ENCODE data around the gene KCNAB1.
A peak's percentile ranks its signal among the peaks of the same experiment; 100 is the strongest.
"Not testable (repeated sequence)": the region's sequence is repeated elsewhere in the genome, so short reads cannot be mapped to it uniquely, and the experiment has no call there.

KCNAB1 gene

DNA sequence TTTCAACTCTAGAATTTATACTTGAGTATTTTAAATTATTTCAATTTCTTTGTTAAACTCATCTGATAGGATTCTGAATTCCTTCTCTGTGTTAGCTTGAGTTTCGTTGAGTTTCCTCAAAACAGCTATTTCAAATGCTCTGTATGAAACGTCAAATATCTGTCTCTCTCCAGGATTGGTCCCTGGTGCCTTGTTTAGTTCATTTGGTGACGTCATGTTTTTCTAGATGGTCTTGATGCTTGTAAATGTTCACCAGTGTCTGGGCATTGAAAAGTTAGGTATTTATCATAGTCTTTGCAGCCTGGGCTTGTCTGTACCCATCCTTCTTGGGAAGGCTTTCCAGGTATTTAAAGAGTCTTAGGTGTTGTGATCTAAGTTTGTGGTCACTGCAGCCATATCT lies 151.1 kb downstream of the KCNAB1 start:
- DNase-seq (ENCODE audit: low spot score), result no peak

- DNase-seq (ENCODE audit: low spot score), result no peak
Measured at GRCh38 chr3:156271995-156272719, 151.8 kb downstream of the KCNAB1 start.

- DNase-seq (ENCODE audit: low spot score), result peak; percentile 64
Measured at GRCh38 chr3:156273111-156273694, 152.8 kb downstream of the KCNAB1 start.

GRCh38 chr3:156274791-156275190 lies 154.4 kb downstream of the KCNAB1 start:
- DNase-seq (ENCODE audit: low spot score), result no peak

DNA sequence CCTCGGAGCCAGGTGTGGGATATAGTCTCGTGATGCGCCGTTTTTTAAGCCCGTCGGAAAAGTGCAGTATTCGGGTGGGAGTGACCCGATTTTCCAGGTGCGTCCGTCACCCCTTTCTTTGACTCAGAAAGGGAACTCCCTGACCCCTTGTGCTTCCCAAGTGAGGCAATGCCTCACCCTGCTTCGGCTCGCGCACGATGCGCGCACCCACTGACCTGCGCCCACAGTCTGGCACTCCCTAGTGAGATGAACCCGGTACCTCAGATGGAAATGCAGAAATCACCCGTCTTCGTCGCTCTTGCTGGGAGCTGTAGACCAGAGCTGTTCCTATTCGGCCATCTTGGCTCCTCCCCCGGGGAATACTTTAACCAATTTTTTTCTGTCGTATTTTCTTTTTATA lies 164.3 kb downstream of the KCNAB1 start:
- not testable (repeated sequence) for DNase-seq (ENCODE audit: low spot score)

GRCh38 chr3:156285626-156286025 lies 165.2 kb downstream of the KCNAB1 start:
- DNase-seq (ENCODE audit: low spot score), result no peak

DNA sequence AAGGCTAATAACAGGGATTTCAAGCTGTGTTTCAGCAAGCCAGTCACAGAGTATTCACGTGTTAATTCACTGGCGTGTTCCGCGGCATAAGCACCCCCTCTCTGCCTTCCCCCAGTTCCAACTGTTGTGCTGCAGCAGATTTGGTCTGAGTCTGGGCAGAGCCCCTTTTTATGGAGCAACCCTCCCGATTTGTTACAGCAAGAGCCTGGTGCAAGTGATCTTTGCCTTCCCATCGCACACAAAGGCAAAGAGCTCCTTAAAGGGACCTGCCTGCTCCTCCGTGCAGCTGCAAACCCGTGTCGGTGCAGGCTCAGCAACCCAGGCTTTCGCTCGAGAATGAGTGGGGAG lies 170.5 kb downstream of the KCNAB1 start:
- DNase-seq (ENCODE audit: low spot score), result peak; percentile 79

- DNase-seq (ENCODE audit: low spot score), result peak; percentile 79
Measured at GRCh38 chr3:156291272-156292123, 171.1 kb downstream of the KCNAB1 start.

GRCh38 chr3:156293566-156293965 lies 173.2 kb downstream of the KCNAB1 start:
- DNase-seq (ENCODE audit: low spot score), result peak; percentile 58

GRCh38 chr3:156297582-156297981 lies 177.2 kb downstream of the KCNAB1 start:
- no peak for DNase-seq (ENCODE audit: low spot score)

GRCh38 chr3:156298014-156298413 lies 177.6 kb downstream of the KCNAB1 start:
- no peak for DNase-seq (ENCODE audit: low spot score)

DNA sequence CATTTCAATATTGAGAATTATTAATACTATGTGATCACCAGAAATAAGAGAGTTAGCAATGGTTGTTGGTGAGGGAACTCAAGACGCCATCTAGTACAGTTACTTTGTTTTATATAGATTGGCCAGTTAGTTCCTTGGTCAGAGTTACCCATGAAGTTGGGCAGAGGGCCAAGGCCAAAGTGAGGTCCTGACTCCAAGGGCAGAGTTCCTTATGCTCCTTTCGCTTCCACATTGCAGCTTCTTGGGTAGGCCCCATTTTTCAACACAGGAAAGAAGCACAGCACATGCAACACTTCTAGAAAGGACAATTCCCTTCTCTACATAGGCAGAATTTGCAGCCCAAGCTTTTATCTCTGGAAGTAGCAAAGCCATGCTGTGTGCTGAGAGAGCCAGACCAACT lies 178.6 kb downstream of the KCNAB1 start:
- DNase-seq (ENCODE audit: low spot score), result no peak

- DNase-seq (ENCODE audit: low spot score), result no peak
Measured at GRCh38 chr3:156299569-156299968, 179.2 kb downstream of the KCNAB1 start.

DNA sequence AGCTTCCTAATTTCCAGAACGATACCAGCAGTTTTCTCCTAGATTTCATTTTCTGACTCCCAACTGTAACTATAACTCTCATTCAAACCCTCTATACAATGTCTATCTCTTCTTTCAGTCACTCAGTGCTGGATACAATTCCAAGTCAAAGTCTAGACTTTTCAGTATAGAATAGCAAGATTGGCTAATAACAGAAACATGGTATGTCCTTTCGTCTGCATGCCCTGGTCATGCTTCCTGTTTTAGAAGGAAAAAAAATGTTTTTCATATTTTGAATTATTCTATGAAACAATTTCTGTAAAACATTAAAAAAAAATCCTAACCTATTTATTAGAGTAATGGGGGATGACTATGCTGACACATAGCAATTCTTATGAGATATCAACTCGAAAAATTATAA lies 180.0 kb downstream of the KCNAB1 start:
- no peak for DNase-seq (ENCODE audit: low spot score)

- DNase-seq (ENCODE audit: low spot score), result no peak
Measured at GRCh38 chr3:156300929-156301840, 180.8 kb downstream of the KCNAB1 start.

- DNase-seq (ENCODE audit: low spot score), result no peak
Measured at GRCh38 chr3:156303001-156303707, 182.8 kb downstream of the KCNAB1 start.

DNA sequence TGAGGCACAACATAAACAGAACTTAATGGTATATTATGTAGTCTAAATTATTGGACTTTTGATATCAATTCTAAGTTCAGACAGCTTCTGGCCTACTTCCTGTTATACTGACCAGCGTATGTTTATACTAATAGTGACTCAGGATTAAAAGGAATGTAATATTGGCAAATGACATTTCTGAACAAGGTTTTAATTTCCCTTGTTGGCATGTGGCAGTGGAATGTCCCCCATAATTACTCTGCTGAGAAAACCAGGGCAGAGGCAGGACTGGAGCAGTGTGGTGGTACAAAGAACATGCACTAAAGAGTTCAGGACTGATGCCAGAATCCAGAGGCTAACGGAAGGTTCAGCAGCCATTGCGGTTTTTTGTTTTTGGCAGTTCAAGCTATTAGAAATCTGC lies 184.0 kb downstream of the KCNAB1 start:
- no peak for DNase-seq (ENCODE audit: low spot score)

DNA sequence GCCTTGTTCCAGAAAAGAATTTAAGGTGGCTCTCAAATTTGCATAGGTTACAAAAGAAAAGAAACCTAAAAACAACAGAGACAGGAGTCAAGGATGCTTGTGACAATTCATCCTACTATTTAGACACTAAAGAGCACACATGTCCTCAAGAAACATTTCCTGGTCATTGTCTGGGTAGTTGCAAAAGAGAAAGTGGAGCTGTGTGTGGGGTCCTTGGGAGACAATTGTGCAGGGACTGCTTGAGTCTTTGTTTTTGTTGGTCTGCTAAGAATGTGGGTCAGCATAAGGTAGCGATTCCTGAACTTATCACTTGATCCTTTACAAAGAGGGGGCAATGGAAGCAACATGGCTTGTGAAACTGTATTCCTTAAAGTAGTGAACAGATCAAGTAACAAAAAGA lies 185.3 kb downstream of the KCNAB1 start:
- DNase-seq (ENCODE audit: low spot score), result no peak

- no peak for DNase-seq (ENCODE audit: low spot score)
Measured at GRCh38 chr3:156307704-156308103, 187.3 kb downstream of the KCNAB1 start.

DNA sequence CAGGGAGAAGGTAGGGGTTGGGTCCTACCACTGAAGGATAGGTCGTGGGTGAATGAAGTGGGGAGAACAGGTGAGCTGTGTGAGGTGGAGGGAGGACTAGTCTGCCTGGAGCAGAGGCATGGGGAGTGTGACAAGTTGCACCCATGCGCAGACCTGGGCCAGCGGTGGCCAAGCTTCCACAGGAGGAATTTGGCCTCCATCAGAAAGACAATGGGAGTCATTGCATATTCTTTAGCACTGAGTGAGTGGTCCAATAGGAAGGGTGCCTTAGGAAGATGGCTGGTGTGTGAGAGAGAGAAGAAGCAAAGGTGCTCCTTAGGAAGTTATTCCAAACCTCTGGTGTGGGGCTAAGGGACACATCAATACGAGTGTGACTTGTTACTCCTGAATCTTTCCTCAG lies 191.1 kb downstream of the KCNAB1 start:
- DNase-seq (ENCODE audit: low spot score), result no peak

DNA sequence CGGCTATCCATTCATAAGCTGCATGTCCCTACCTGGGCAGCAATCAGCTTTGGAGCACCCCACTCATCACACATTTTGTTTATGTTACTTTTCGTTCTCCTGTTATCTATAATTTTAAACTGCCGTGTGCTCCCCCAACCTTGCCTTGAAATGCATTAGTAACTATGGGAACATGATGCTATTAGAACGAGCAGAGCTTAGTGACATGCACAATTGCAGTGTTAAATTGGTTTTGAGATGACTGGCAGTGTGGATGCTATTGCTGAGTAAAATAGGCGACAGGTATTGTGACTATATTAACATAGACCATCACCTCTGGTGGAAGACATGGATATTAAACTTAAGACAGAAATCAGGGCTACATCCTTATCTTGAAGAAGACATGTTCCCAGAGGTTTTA lies 191.6 kb downstream of the KCNAB1 start:
- peak; percentile 58 for DNase-seq (ENCODE audit: low spot score)

Measured in SK-N-DZ (cell line).